OCI-LY7 (cell line): ENCODE measurements around the gene KCNE4. TPM values are rescaled to one million over a fixed set of nuclear protein-coding genes. Genes with fewer than 3 reads are reported as not detected.

Experiments used
- total RNA-seq, 2 experiments: library from RNA; depleted of rRNA in 1 of 2; stranded (reverse); fragments of >200 nt in 1 of 2; shearing (Covaris generic) in 1 of 2; gene quantifications; 2 replicates each; pipeline ENCODE4 v1.2.3, GENCODE V29; 2014 to 2022

KCNE4 gene
- total RNA-seq, 2 experiments from 2014 or later: not detected

Other genes with a start within 250 kb of the KCNE4 start
- 62.6 and 65.6 TPM in 2 replicates for gene ACSL3, start 191.2 kb upstream of the KCNE4 start, total RNA-seq (2014; rRNA removed; shearing (Covaris generic))
- gene ACSL3, start 191.2 kb upstream of the KCNE4 start, total RNA-seq (2022): 83.2 and 83.4 TPM in 2 replicates